ENCODE results near the gene RNF112. TPM values are rescaled to one million over a fixed set of nuclear protein-coding genes. Genes with fewer than 3 reads are reported as not detected.

RNF112 gene
- total RNA-seq, 6 experiments from 2014 or later = 0.12 to 0.86 (median 0.54) TPM

DNA sequence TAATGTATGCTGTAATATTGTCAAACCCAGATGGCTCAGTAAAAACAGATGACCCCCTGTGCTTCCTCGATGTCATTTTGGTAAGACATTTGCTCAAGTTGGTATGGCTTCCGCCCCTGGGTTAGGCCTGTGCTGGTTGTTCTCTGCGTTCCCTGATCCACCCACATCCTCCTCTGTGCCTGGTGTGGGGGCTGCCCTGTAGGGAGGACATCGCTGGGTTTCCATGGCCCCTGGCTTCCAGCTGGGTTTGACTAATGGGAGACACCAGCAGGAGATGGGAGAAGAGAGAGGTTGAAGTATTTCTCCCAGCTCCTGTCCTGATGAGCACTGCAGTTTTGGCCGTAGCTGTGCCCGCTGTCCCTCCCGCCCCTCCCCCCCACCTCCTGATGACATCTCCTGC, 19.6 kb upstream of the RNF112 start:
- H3K27ac ChIP-seq = no peak overlapping the region
- no peaks in the 10 kb centered on the region for H3K4me1 ChIP-seq
- no peak overlapping the region for H3K4me3 ChIP-seq
- WGBS (ENCODE audit: insufficient coverage, low coverage, low lambda C conversion rate, missing lambda C conversion rate) = 68% methylated on average over 4 of the region's 7 CpGs
- H3K36me3 ChIP-seq = no peaks in the 10 kb centered on the region
- intact Hi-C loops (cut with DNase I) = no loop called here
- DNase-seq (peak in 2 of 3 donors; percentile 13 to 15), ATAC-seq (no peak)
- no peak for TF ChIP-seq POLR2A (IDR thresholded peaks at IDR 0.05)
- TF ChIP-seq, protein P1, sequence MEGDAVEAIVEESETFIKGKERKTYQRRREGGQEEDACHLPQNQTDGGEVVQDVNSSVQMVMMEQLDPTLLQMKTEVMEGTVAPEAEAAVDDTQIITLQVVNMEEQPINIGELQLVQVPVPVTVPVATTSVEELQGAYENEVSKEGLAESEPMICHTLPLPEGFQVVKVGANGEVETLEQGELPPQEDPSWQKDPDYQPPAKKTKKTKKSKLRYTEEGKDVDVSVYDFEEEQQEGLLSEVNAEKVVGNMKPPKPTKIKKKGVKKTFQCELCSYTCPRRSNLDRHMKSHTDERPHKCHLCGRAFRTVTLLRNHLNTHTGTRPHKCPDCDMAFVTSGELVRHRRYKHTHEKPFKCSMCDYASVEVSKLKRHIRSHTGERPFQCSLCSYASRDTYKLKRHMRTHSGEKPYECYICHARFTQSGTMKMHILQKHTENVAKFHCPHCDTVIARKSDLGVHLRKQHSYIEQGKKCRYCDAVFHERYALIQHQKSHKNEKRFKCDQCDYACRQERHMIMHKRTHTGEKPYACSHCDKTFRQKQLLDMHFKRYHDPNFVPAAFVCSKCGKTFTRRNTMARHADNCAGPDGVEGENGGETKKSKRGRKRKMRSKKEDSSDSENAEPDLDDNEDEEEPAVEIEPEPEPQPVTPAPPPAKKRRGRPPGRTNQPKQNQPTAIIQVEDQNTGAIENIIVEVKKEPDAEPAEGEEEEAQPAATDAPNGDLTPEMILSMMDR (IDR thresholded peaks at IDR 0.05) = no peak
- no peaks in the 10 kb centered on the region for H3K9me3 ChIP-seq
- no peaks in the 10 kb centered on the region for H3K27me3 ChIP-seq

DNA sequence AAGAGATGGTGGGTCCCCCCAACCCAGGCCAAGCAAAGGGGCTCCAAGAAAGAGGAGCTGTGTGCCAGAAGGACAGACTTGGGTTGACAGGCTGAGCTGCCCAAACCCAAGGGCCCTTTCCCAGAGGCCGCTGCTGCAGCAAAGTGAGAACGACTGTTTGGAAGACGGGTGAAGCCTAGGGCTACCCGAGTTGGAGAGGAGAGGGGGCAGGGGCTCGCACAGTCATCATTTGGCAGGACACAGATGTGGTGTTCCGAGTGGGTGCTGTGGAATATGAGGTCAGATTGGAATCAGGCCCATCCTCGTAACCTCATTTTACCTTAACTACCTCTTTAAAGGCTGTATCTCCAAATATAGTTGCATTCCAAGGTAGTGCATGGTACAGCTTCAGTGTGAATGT, 18.7 kb upstream of the RNF112 start:
- no peaks in the 10 kb centered on the region for H3K9me3 ChIP-seq
- no peak for TF ChIP-seq POLR2A (IDR thresholded peaks at IDR 0.05)
- TF ChIP-seq, protein P1 (IDR thresholded peaks at IDR 0.05) = no peak
- H3K27ac ChIP-seq = no peak overlapping the region
- 71% methylated on average over 6 of the region's 7 CpGs for WGBS (ENCODE audit: insufficient coverage, low coverage, low lambda C conversion rate, missing lambda C conversion rate)
- no peak overlapping the region for H3K4me3 ChIP-seq
- H3K4me1 ChIP-seq = no peaks in the 10 kb centered on the region
- no peaks in the 10 kb centered on the region for H3K36me3 ChIP-seq
- intact Hi-C loops (cut with DNase I) = no loop called here
- ATAC-seq = no peak
- no peaks in the 10 kb centered on the region for H3K27me3 ChIP-seq
- DNase-seq = peak in 2 of 3 donors; percentile 8 to 23

DNA sequence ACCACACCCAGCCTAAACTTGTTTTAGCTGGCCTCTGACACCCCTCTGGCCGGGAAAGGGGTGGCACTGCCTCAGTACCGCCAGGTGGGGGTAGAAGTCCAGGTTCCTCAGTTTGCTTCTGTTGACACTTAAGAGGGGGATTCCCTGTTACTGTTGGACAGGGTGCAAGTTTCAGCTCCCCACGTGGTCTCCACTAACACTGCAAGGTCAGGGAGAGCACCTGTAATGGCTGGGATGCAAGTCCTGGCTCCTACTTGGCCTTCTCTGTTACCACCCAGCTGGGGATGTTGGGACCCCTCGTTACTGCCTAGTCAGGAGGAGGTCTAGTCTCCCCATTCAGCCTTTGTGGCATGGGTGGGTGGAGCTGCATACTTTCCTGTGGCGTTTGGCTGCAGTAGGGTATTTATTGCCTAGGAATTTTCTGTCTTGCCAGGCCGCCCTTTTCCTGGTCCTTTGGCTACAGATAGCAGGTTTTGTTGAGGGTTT, 13.4 kb upstream of the RNF112 start:
- no peak for TF ChIP-seq POLR2A (IDR thresholded peaks at IDR 0.05)
- TF ChIP-seq, protein P1 (IDR thresholded peaks at IDR 0.05) = no peak
- intact Hi-C loops (cut with DNase I) = no loop called here
- 70% methylated on average over 4 of the region's 6 CpGs for WGBS (ENCODE audit: insufficient coverage, low coverage, low lambda C conversion rate, missing lambda C conversion rate)
- Histone ChIP-seq H3K27ac (peak overlapping the region in 1 of 3 donors; percentile 49), H3K4me3 (no peak overlapping the region), H3K27me3 (no peaks in the 10 kb centered on the region), H3K9me3 (no peaks in the 10 kb centered on the region), H3K4me1 (peaks cover 0 to 9% (median 0%) of the 10 kb centered on the region in 4 donors), H3K36me3 (no peaks in the 10 kb centered on the region)
- DNase-seq (no peak), ATAC-seq (peak in 1 of 4 donors; percentile 45)

DNA sequence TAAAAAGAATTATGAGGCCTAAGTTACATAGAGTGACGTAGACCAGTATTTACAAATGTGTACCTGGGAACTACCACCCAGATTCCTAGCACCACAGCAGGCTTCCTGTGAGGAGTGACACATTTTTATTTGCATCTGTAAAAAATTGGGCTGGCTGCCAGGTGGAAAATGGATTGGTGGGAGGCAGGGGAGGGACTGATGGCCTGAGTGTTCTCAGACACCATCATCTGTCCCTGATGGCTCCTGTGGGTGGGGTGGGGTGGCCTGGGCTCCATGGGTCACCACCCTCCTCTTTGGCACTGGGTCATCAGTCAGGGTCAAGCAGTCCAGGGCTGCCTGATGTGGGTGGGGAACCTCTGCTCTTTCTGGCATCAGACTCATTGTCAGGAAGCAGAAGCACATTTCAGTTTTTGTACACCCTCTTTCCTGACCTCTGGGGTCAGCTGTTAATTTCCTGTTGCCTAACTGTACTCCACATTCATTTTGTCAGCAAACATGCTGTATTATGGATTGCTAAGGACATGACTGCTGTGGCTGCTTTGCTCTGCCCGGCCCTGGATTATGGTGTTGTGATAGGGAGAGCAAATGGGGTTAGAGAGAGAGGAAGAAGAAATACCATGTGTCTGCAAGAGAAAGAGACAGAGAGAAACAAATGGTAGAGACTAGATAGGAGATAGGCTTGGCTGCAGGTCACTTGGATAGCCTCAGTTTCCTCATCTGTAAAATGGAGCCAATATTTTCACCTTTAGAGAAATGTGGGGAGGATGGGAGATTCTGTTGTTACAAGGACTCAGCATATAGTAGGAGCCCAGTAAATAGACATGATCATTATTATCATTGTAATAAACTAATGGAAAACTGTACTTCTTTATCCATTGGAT, 12.5 kb upstream of the RNF112 start:
- 36% methylated on average over 2 of the region's 2 CpGs for WGBS (ENCODE audit: insufficient coverage, low coverage, low lambda C conversion rate, missing lambda C conversion rate)
- Histone ChIP-seq H3K36me3 (no peaks in the 10 kb centered on the region), H3K27ac (peak overlapping the region; percentile 6 to 49 (median 27)), H3K27me3 (no peaks in the 10 kb centered on the region), H3K9me3 (no peaks in the 10 kb centered on the region), H3K4me3 (no peak overlapping the region), H3K4me1 (peaks cover 0 to 9% (median 0%) of the 10 kb centered on the region in 4 donors)
- TF ChIP-seq POLR2A (IDR thresholded peaks at IDR 0.05) = no peak
- TF ChIP-seq, protein P1 (IDR thresholded peaks at IDR 0.05) = no peak
- intact Hi-C loops (cut with DNase I) = no loop called here
- peak in 2 of 3 donors; percentile 53 to 60 for DNase-seq
- ATAC-seq = peak; percentile 79 to 87 (median 85)

All from right lobe of liver (tissue), 6 donors.